H9 (cell line): ENCODE measurements around the gene SSR3. TPM values are rescaled to one million over a fixed set of nuclear protein-coding genes. Genes with fewer than 3 reads are reported as not detected.
"Not testable (repeated sequence)": the region's sequence is repeated elsewhere in the genome, so short reads cannot be mapped to it uniquely, and the experiment has no call there.

Experiments used
- DNase-seq: peaks from one replicate; pipeline ENCODE4 v3.0.0-alpha.2; 2017
- H2AFZ ChIP-seq: one replicate; pipeline ENCODE4 v1.6.1; 2013; ENCODE audit warnings: mild to moderate bottlenecking, low read length, control low read depth, moderate library complexity
- H2AK5ac ChIP-seq: 2 replicates; pipeline ENCODE4 v1.6.1; 2013; ENCODE audit warnings: low read length, control low read depth, mixed read lengths; ENCODE audit not compliant: insufficient read length
- H2BK120ac ChIP-seq: one replicate; pipeline ENCODE4 v1.6.1; 2013; ENCODE audit warnings: low read depth, mild to moderate bottlenecking, low read length, control low read depth, inconsistent platforms; ENCODE audit not compliant: poor library complexity, severe bottlenecking
- H2BK12ac ChIP-seq: 2 replicates; pipeline ENCODE4 v1.6.1; 2013; ENCODE audit warnings: low read length, control low read depth, mixed read lengths, low read depth; ENCODE audit not compliant: insufficient read length
- H2BK15ac ChIP-seq: 2 replicates; pipeline ENCODE4 v1.6.1; 2013; ENCODE audit warnings: low read depth, low read length, control low read depth
- H2BK20ac ChIP-seq: one replicate; pipeline ENCODE4 v1.6.1; 2013; ENCODE audit warnings: low read depth, mild to moderate bottlenecking, low read length, control low read depth, inconsistent platforms; ENCODE audit not compliant: poor library complexity, severe bottlenecking
- H2BK5ac ChIP-seq: 2 replicates; pipeline ENCODE4 v1.6.1; 2013; ENCODE audit warnings: low read length, control low read depth, mixed read lengths; ENCODE audit not compliant: insufficient read length
- H3K14ac ChIP-seq: 2 replicates; pipeline ENCODE4 v1.6.1; 2013; ENCODE audit warnings: low read length, control low read depth; ENCODE audit not compliant: insufficient read depth
- H3K18ac ChIP-seq: 2 replicates; pipeline ENCODE4 v1.6.1; 2013; ENCODE audit warnings: low read depth, mild to moderate bottlenecking, mixed read lengths, low read length, control low read depth; ENCODE audit not compliant: insufficient read length
- H3K23ac ChIP-seq: 2 replicates; pipeline ENCODE4 v1.6.1; 2013; ENCODE audit warnings: low read length, control low read depth, mixed read lengths, low read depth; ENCODE audit not compliant: insufficient read length
- H3K23me2 ChIP-seq: 2 replicates; pipeline ENCODE4 v1.6.1; 2013; ENCODE audit warnings: low read depth, mild to moderate bottlenecking, mixed read lengths, low read length, control low read depth; ENCODE audit not compliant: insufficient read length, poor library complexity, severe bottlenecking
- H3K27ac ChIP-seq: 2 replicates; pipeline ENCODE4 v1.5.1; 2013; ENCODE audit warnings: low read length, control low read depth, mixed read lengths, low read depth; ENCODE audit not compliant: insufficient read length
- H3K27me3 ChIP-seq: 2 replicates; pipeline ENCODE4 v1.6.1; 2013; ENCODE audit warnings: low read length, control low read depth, inconsistent platforms; ENCODE audit not compliant: insufficient read depth
- H3K4ac ChIP-seq: 2 replicates; pipeline ENCODE4 v1.6.1; 2013; ENCODE audit warnings: low read depth, mild to moderate bottlenecking, control low read depth, inconsistent platforms, low read length, moderate library complexity
- H3K4me1 ChIP-seq: 2 replicates; pipeline ENCODE4 v1.6.1; 2013; ENCODE audit warnings: low read length, control low read depth, inconsistent platforms; ENCODE audit not compliant: insufficient read depth
- H3K4me2 ChIP-seq: 2 replicates; pipeline ENCODE4 v1.6.1; 2013; ENCODE audit warnings: low read length, control low read depth, mixed read lengths; ENCODE audit not compliant: insufficient read length, insufficient read depth
- H3K56ac ChIP-seq: 2 replicates; pipeline ENCODE4 v1.6.1; 2013; ENCODE audit warnings: low read depth, mild to moderate bottlenecking, mixed read lengths, low read length, control low read depth; ENCODE audit not compliant: insufficient read length
- H3K79me1 ChIP-seq: 2 replicates; pipeline ENCODE4 v1.6.1; 2013; ENCODE audit warnings: low read depth, mild to moderate bottlenecking, moderate library complexity, low read length, control low read depth, inconsistent platforms; ENCODE audit not compliant: insufficient read depth, poor library complexity, severe bottlenecking
- H3K79me2 ChIP-seq: 2 replicates; pipeline ENCODE4 v1.6.1; 2013; ENCODE audit warnings: low read length, control low read depth, inconsistent platforms; ENCODE audit not compliant: insufficient read depth
- H3K9ac ChIP-seq: 2 replicates; pipeline ENCODE4 v1.6.1; 2013; ENCODE audit warnings: low read length, control low read depth, mixed read lengths; ENCODE audit not compliant: insufficient read length; ENCODE audit errors: extremely low read depth
- H3K9me3 ChIP-seq: one replicate; pipeline ENCODE4 v1.6.1; 2013; ENCODE audit warnings: low read depth, low read length, inconsistent platforms; ENCODE audit not compliant: control insufficient read depth
- H3T11ph ChIP-seq: one replicate; pipeline ENCODE4 v1.6.1; 2013; ENCODE audit warnings: mild to moderate bottlenecking, low read length, control low read depth, inconsistent platforms
- H4K20me1 ChIP-seq: one replicate; pipeline ENCODE4 v1.6.1; 2013; ENCODE audit not compliant: control insufficient read depth, insufficient read length, insufficient read depth
- H4K5ac ChIP-seq: 2 replicates; pipeline ENCODE4 v1.6.1; 2013; ENCODE audit warnings: low read depth, mild to moderate bottlenecking, mixed read lengths, low read length, control low read depth; ENCODE audit not compliant: insufficient read length
- H4K8ac ChIP-seq: replicated peaks from 2 replicates; pipeline ENCODE4 v1.6.1; 2013; ENCODE audit warnings: low read length, control low read depth, mixed read lengths, low read depth; ENCODE audit not compliant: insufficient read length
- H4K91ac ChIP-seq: 2 replicates; pipeline ENCODE4 v1.6.1; 2013; ENCODE audit warnings: low read depth, mild to moderate bottlenecking, moderate library complexity, mixed read lengths, low read length, control low read depth; ENCODE audit not compliant: insufficient read length
- H3K27ac Mint-ChIP-seq, 3 experiments: 2 replicates in 2 of 3; 3 replicates in 1 of 3; pipeline ENCODE4 v1.8.0; 2020 to 2021; ENCODE audit warnings: mixed read lengths in 3 of 3, mild to moderate bottlenecking in 1 of 3, moderate library complexity in 1 of 3
- H3K27me3 Mint-ChIP-seq: 2 replicates; pipeline ENCODE4 v1.8.0; 2021; ENCODE audit warnings: low read depth, mild to moderate bottlenecking, moderate library complexity, mixed read lengths
- H3K36me3 Mint-ChIP-seq, 3 experiments: 2 replicates in 2 of 3; 3 replicates in 1 of 3; pipeline ENCODE4 v1.8.0; 2020 to 2021; ENCODE audit warnings: low read depth in 3 of 3, mixed read lengths in 3 of 3; ENCODE audit not compliant: insufficient read depth in 1 of 3
- H3K4me1 Mint-ChIP-seq, 2 experiments: 2 replicates each; pipeline ENCODE4 v1.8.0; 2020; ENCODE audit warnings: mixed read lengths in 2 of 2
- H3K4me3 Mint-ChIP-seq, 2 experiments: 2 replicates in 1 of 2; 3 replicates in 1 of 2; pipeline ENCODE4 v1.8.0; 2020 to 2021; ENCODE audit warnings: mild to moderate bottlenecking in 2 of 2, mixed read lengths in 2 of 2, moderate library complexity in 1 of 2
- H3K9me3 Mint-ChIP-seq, 2 experiments: 2 replicates in 1 of 2; 3 replicates in 1 of 2; pipeline ENCODE4 v1.8.0; 2020; ENCODE audit warnings: mild to moderate bottlenecking in 2 of 2, mixed read lengths in 2 of 2, moderate library complexity in 1 of 2
- WGBS: extraction: QIAGEN DNeasy Blood & Tissue Kit; methylation state at CpG from one replicate; pipeline ENCODE4 v1.1.7; 2013; ENCODE audit warnings: missing lambda C conversion rate, low lambda C conversion rate, mixed read lengths; ENCODE audit not compliant: insufficient read length; ENCODE audit errors: extremely low coverage; 5-methylcytosine and 5-hydroxymethylcytosine counted together
- total RNA-seq: library from RNA; stranded (reverse); gene quantifications from 2 replicates; pipeline ENCODE4 v1.2.1, GENCODE V29; 2021
- TF ChIP-seq, protein P1 (sequence below): fragments of 200-600 bp; sonication (generic); conservative IDR thresholded peaks from 3 replicates; pipeline ENCODE4 v1.8.0; 2021; ENCODE audit warnings: antibody characterized with exemption, mild to moderate bottlenecking

The SSR3 gene
- total RNA-seq, 1 experiment from 2014 or later, result 177 TPM

DNA sequence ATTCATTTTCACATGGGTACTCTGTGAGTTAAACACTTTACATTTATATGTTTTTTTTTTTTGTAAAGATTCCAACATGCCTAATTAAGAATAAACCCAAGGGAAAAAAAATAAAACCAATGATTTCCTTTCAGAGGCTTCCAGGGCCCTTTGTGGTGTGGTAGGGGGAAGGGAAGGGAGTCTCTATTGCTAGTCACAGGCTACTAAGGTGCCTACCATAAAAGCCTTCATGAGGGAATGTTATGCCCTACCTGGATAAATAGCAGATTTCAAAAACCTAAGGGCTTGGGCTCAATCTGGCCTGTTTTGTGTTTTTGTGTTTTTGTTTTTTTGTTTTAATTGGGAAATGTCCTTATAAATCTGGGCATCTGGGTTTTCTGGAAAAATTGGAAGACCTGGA, 38.9 kb upstream of the SSR3 start:
- Histone ChIP-seq H4K8ac (no peak overlapping the region), H2BK20ac (no peak overlapping the region), H3T11ph (no peak overlapping the region), H3K56ac (no peak overlapping the region), H3K4ac (no peak overlapping the region), H3K27me3 (no peaks in the 10 kb centered on the region), H2BK12ac (no peak overlapping the region), H4K20me1 (no peaks in the 10 kb centered on the region), H3K18ac (no peak overlapping the region), H3K9ac (no peak overlapping the region), H3K23me2 (no peaks in the 10 kb centered on the region), H3K4me2 (no peak overlapping the region), H2AK5ac (no peak overlapping the region), H3K79me2 (no peaks in the 10 kb centered on the region), H4K5ac (no peak overlapping the region), H3K79me1 (no peaks in the 10 kb centered on the region), H3K14ac (no peak overlapping the region), H3K27ac (no peak overlapping the region), H2BK5ac (no peak overlapping the region), H3K23ac (no peak overlapping the region), H2BK15ac (no peak overlapping the region), H4K91ac (no peak overlapping the region), H3K9me3 (no peaks in the 10 kb centered on the region), H2BK120ac (no peak overlapping the region), H2AFZ (no peak overlapping the region), H3K4me1 (no peaks in the 10 kb centered on the region)
- H3K36me3 Mint-ChIP-seq, result no peaks in the 10 kb centered on the region
- H3K27me3 Mint-ChIP-seq, result no peaks in the 10 kb centered on the region
- TF ChIP-seq, protein P1, sequence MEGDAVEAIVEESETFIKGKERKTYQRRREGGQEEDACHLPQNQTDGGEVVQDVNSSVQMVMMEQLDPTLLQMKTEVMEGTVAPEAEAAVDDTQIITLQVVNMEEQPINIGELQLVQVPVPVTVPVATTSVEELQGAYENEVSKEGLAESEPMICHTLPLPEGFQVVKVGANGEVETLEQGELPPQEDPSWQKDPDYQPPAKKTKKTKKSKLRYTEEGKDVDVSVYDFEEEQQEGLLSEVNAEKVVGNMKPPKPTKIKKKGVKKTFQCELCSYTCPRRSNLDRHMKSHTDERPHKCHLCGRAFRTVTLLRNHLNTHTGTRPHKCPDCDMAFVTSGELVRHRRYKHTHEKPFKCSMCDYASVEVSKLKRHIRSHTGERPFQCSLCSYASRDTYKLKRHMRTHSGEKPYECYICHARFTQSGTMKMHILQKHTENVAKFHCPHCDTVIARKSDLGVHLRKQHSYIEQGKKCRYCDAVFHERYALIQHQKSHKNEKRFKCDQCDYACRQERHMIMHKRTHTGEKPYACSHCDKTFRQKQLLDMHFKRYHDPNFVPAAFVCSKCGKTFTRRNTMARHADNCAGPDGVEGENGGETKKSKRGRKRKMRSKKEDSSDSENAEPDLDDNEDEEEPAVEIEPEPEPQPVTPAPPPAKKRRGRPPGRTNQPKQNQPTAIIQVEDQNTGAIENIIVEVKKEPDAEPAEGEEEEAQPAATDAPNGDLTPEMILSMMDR, result no peak
- no peak overlapping the region for H3K27ac Mint-ChIP-seq
- peaks cover 0 to 1% of the 10 kb centered on the region in 2 experiments; a peak in 1 of 5 replicates for H3K9me3 Mint-ChIP-seq
- no peak overlapping the region for H3K4me3 Mint-ChIP-seq
- peaks cover 0 to 6% of the 10 kb centered on the region in 2 experiments; a peak in 3 of 4 replicates for H3K4me1 Mint-ChIP-seq
- DNase-seq, result no peak

DNA sequence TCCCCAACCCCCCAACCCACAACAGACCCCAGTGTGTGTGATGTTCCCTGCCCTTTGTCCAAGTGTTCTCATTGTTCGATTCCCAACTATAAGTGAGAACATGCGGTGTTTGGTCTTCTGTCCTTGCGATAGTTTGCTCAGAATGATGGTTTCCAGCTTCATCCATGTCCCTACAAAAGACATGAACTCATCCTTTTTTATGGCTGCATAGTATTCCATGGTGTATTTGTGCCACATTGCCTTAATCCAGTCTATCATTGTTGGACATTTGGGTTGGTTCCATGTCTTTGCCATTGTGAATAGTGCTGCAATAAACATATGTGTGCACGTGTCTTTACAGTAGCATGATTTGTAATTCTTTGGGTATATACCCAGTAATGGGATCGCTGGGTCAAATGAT, 34.9 kb upstream of the SSR3 start:
- H3K27me3 Mint-ChIP-seq, H2BK120ac ChIP-seq, H3K27ac ChIP-seq, H3K9me3 Mint-ChIP-seq, H3K14ac ChIP-seq, H3K4me1 ChIP-seq, H3K23me2 ChIP-seq, H4K20me1 ChIP-seq, H3K56ac ChIP-seq, H2BK15ac ChIP-seq, H2BK5ac ChIP-seq, H3K9ac ChIP-seq, DNase-seq, H3K27me3 ChIP-seq, H3K4me2 ChIP-seq, H3K27ac Mint-ChIP-seq, H3K23ac ChIP-seq, H3K18ac ChIP-seq, H3K4me3 Mint-ChIP-seq, H2AK5ac ChIP-seq, H4K91ac ChIP-seq, H3K9me3 ChIP-seq, H4K8ac ChIP-seq, H4K5ac ChIP-seq, H2BK12ac ChIP-seq, H2AFZ ChIP-seq, H3K36me3 Mint-ChIP-seq, H2BK20ac ChIP-seq, H3K4ac ChIP-seq, H3K79me1 ChIP-seq, H3K4me1 Mint-ChIP-seq, H3K79me2 ChIP-seq, H3T11ph ChIP-seq: not testable (repeated sequence)
- WGBS, result no CpG with 5 or more reads among the region's 5 CpGs
